Smooth muscle cell (in vitro differentiated cells): ENCODE results near the gene TATDN2. TPM values are rescaled to one million over a fixed set of nuclear protein-coding genes. Genes with fewer than 3 reads are reported as not detected.

Experiments used
- DNase-seq: peaks from one replicate; lab custom pipeline; 2025; ENCODE audit not compliant: unreplicated experiment; lab: John Stamatoyannopoulos, UW
- H2AFZ ChIP-seq: fragments of 200-600 bp; sonication (generic); 2 replicates; pipeline ENCODE4 v1.6.0; 2016; ENCODE audit warnings: antibody characterized with exemption, low read depth, mild to moderate bottlenecking
- H3F3A ChIP-seq: fragments of 200-600 bp; sonication (generic); 2 replicates; pipeline ENCODE4 v1.6.0; 2017; ENCODE audit warnings: antibody characterized with exemption, low read depth
- H3K27ac ChIP-seq: fragments of 200-600 bp; sonication (generic); 2 replicates; pipeline ENCODE4 v1.5.1; 2016; ENCODE audit warnings: low read depth, mild to moderate bottlenecking
- H3K27me3 ChIP-seq: fragments of 200-600 bp; sonication (generic); 2 replicates; pipeline ENCODE4 v1.6.1; 2016; ENCODE audit warnings: low read depth, mild to moderate bottlenecking
- H3K36me3 ChIP-seq: fragments of 200-600 bp; sonication (generic); 2 replicates; pipeline ENCODE4 v1.5.1; 2016; ENCODE audit warnings: low read depth
- H3K4me1 ChIP-seq: fragments of 200-600 bp; sonication (generic); 2 replicates; pipeline ENCODE4 v1.5.1; 2016; ENCODE audit warnings: low read depth
- H3K4me2 ChIP-seq: fragments of 200-600 bp; sonication (generic); 2 replicates; pipeline ENCODE4 v1.6.0; 2016; ENCODE audit warnings: mild to moderate bottlenecking
- H3K4me3 ChIP-seq: fragments of 200-600 bp; sonication (generic); 2 replicates; pipeline ENCODE4 v1.5.1; 2016; ENCODE audit warnings: mild to moderate bottlenecking
- H3K79me2 ChIP-seq: fragments of 200-600 bp; sonication (generic); 2 replicates; pipeline ENCODE4 v1.6.0; 2016; ENCODE audit warnings: low read depth, mild to moderate bottlenecking
- H3K9ac ChIP-seq: fragments of 200-600 bp; sonication (generic); 2 replicates; pipeline ENCODE4 v1.6.0; 2016; ENCODE audit warnings: low read depth
- H3K9me3 ChIP-seq: fragments of 200-600 bp; sonication (generic); replicated peaks from 2 replicates; pipeline ENCODE4 v1.5.1; 2016; ENCODE audit warnings: low read depth
- H4K20me1 ChIP-seq: fragments of 200-600 bp; sonication (generic); 2 replicates; pipeline ENCODE4 v1.6.0; 2016; ENCODE audit warnings: low read depth
- WGBS: methylation state at CpG from one replicate; pipeline ENCODE4 v1.1.7; 2016; ENCODE audit warnings: low lambda C conversion rate; 5-methylcytosine and 5-hydroxymethylcytosine counted together
- polyA plus RNA-seq: library from polyadenylated mRNA; unstranded; fragments of >200 nt; fragmentation: Nextera tagmentation; extraction: Ambion mirVana; gene quantifications from 2 replicates; pipeline ENCODE4 v1.2.1, GENCODE V29; 2016
- total RNA-seq: library from RNA; depleted of rRNA; stranded (reverse); fragments of >200 nt; gene quantifications from 2 replicates; pipeline ENCODE4 v1.2.3, GENCODE V29; 2014
- TF ChIP-seq, protein P1 (sequence below): fragments of 200-600 bp; sonication (generic); IDR thresholded peaks from 2 replicates; pipeline ENCODE4 v1.5.1; 2017; ENCODE audit warnings: borderline replicate concordance, mild to moderate bottlenecking, antibody characterized with exemption; ENCODE audit not compliant: insufficient read depth, poor library complexity, severe bottlenecking

The TATDN2 gene
- total and polyA plus RNA-seq, 2 experiments from 2014 or later, result 3.3 to 23.6 TPM

DNA sequence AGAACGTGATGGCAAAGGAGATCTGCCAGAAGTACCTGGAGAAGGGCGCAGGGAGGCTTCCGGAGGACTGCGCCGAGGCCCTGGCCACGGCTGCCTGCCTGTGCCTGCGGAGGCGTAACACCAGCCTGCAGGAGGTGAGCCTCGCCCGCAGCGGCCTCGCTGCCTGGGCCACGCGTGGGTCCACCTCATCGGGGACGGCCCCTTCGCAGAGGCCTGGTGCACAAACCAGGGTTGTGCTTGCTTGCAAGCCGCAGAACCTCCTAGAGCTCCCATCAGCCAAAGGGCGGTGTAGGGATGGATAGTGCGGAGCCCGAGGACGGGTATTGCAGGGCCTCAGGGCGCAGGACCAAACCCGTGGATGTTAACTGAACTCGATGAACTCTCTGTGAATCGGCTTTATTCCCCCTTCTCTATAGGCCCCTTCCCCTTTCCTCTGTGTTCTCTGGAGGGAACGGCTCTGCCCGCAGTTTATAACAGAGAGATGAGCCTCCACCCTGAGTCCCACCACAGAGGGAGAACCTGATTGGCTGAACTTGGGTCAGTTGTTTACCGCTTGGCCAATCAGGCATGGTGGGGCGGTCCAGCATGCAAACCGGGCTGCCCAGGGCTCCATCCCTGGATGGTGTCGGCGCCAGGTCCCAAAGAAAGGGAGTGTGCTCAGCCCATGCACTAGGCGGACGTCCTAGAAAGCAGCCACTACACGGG, 13.6 kb upstream of the TATDN2 start:
- Histone ChIP-seq H4K20me1 (no peaks in the 10 kb centered on the region), H3K9ac (no peak overlapping the region), H2AFZ (no peak overlapping the region), H3K36me3 (no peaks in the 10 kb centered on the region), H3K4me2 (no peak overlapping the region), H3K9me3 (no peaks in the 10 kb centered on the region), H3K79me2 (no peaks in the 10 kb centered on the region), H3K27me3 (no peaks in the 10 kb centered on the region), H3F3A (no peaks in the 10 kb centered on the region), H3K4me1 (no peaks in the 10 kb centered on the region), H3K4me3 (no peak overlapping the region), H3K27ac (no peak overlapping the region)
- WGBS, result 94% methylated on average over 36 of the region's 36 CpGs
- TF ChIP-seq, protein P1, sequence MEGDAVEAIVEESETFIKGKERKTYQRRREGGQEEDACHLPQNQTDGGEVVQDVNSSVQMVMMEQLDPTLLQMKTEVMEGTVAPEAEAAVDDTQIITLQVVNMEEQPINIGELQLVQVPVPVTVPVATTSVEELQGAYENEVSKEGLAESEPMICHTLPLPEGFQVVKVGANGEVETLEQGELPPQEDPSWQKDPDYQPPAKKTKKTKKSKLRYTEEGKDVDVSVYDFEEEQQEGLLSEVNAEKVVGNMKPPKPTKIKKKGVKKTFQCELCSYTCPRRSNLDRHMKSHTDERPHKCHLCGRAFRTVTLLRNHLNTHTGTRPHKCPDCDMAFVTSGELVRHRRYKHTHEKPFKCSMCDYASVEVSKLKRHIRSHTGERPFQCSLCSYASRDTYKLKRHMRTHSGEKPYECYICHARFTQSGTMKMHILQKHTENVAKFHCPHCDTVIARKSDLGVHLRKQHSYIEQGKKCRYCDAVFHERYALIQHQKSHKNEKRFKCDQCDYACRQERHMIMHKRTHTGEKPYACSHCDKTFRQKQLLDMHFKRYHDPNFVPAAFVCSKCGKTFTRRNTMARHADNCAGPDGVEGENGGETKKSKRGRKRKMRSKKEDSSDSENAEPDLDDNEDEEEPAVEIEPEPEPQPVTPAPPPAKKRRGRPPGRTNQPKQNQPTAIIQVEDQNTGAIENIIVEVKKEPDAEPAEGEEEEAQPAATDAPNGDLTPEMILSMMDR, result no peak
- DNase-seq, result no peak

- Histone ChIP-seq H3K27ac (no peak overlapping the region), H3K79me2 (no peaks in the 10 kb centered on the region), H3K4me2 (no peak overlapping the region), H3K27me3 (no peaks in the 10 kb centered on the region), H4K20me1 (no peaks in the 10 kb centered on the region), H3K4me1 (no peaks in the 10 kb centered on the region), H3K36me3 (no peaks in the 10 kb centered on the region), H3K4me3 (no peak overlapping the region), H3F3A (no peaks in the 10 kb centered on the region), H3K9ac (no peak overlapping the region), H3K9me3 (no peaks in the 10 kb centered on the region), H2AFZ (no peak overlapping the region)
- no peak for DNase-seq
- 81% methylated on average over 6 of the region's 6 CpGs for WGBS
- TF ChIP-seq, protein P1, result no peak
Measured at GRCh38 chr3:10235551-10235950, 12.7 kb upstream of the TATDN2 start.

DNA sequence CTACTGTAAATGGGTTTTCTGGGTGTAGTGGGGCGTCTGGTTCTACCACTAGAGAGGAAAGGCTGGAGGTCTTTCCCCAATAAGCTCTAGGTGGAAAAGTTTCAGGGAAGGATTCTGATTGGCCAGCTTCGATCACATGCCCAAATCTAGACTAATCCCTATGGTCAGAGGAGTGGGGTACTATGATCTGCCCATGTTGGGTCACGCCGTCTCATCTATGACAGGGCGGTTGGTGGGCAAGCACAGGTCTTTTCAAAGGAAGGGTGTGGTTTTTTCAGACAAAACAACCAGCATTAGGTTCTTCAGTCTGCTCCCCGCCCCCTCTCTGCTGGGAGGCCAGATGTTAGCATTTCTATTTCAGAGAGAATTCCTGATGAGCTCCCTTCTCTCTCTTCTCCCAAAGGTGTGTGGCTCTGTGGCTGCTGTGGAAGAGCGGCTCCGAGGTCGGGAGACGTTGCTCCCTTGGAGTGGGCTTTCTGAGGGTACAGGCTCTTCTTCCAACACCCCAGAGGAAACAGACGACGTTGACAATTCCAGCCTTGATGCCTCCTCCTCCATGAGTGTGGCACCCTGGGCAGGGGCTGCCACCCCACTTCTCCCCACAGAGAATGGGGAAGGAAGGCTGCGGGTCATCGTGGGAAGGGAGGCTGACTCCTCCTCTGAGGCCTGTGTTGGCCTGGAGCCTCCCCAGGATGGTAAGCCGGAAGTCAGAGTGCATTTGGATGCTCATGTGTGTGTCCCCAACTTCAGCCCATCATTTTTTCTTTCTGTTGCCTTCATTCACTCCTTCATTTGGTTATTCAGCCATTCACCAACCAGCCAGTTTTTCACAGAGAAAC, 9.7 kb upstream of the TATDN2 start:
- Histone ChIP-seq H4K20me1 (no peaks in the 10 kb centered on the region), H3F3A (peaks cover 4% of the 10 kb centered on the region), H3K9ac (no peak overlapping the region), H3K27me3 (no peaks in the 10 kb centered on the region), H2AFZ (no peak overlapping the region), H3K4me1 (no peaks in the 10 kb centered on the region), H3K27ac (no peak overlapping the region), H3K4me2 (no peak overlapping the region), H3K4me3 (no peak overlapping the region), H3K36me3 (no peaks in the 10 kb centered on the region), H3K79me2 (no peaks in the 10 kb centered on the region), H3K9me3 (no peaks in the 10 kb centered on the region)
- TF ChIP-seq, protein P1, result no peak
- WGBS, result 89% methylated on average over 15 of the region's 15 CpGs
- no peak for DNase-seq
